IMR-90 (cell line): ENCODE measurements around the gene SAMD10. TPM values are rescaled to one million over a fixed set of nuclear protein-coding genes. Genes with fewer than 3 reads are reported as not detected.

Experiments
- ATAC-seq: fragments of 200-7000 bp; cut with Tn5 transposase; 2 replicates; pipeline ENCODE4 v1.9.1; 2020; ENCODE audit warnings: low read depth, mild to moderate bottlenecking, moderate library complexity
- BruUV-seq: library from RNA; stranded (reverse); fragments of 400-500 nt; replicated peaks from 2 replicates; lab custom pipeline; 2021; lab: Mats Ljungman, UMichigan
- CTCF ChIA-PET: fragments of 300-600 bp; formaldehyde crosslinking; extraction: SDS; loops from one replicate; lab custom pipeline; 2021; ENCODE audit warnings: antibody characterized with exemption; lab: Yijun Ruan, JAX
- POLR2A ChIA-PET: fragments of 300-600 bp; sonication (Branson Sonifier 250); formaldehyde crosslinking; loops from one replicate; lab custom pipeline; 2022; ENCODE audit warnings: antibody characterized with exemption; ENCODE audit not compliant: unreplicated experiment; lab: Charles Lee
- DNase-seq: peaks from one replicate; pipeline ENCODE4 v3.0.0; 2013
- H2AFZ ChIP-seq: replicated peaks from 2 replicates; pipeline ENCODE3; 2013; ENCODE audit warnings: low read length, mild to moderate bottlenecking; ENCODE audit not compliant: poor library complexity
- H2AK5ac ChIP-seq: 2 replicates; pipeline ENCODE4 v1.6.1; 2013; ENCODE audit warnings: low read depth, low read length, inconsistent platforms
- H2AK9ac ChIP-seq: replicated peaks from 2 replicates; pipeline ENCODE3; 2013; ENCODE audit warnings: mild to moderate bottlenecking, low read depth, low read length, moderate library complexity; ENCODE audit not compliant: poor library complexity
- H2BK120ac ChIP-seq: 2 replicates; pipeline ENCODE4 v1.6.1; 2013; ENCODE audit warnings: low read depth, low read length, inconsistent platforms
- H2BK15ac ChIP-seq: 3 replicates; pipeline ENCODE4 v1.6.1; 2013; ENCODE audit warnings: low read depth, low read length, inconsistent platforms
- H2BK20ac ChIP-seq: 2 replicates; pipeline ENCODE4 v1.6.1; 2013; ENCODE audit warnings: low read depth, mild to moderate bottlenecking, inconsistent platforms, low read length, moderate library complexity
- H2BK5ac ChIP-seq: 2 replicates; pipeline ENCODE4 v1.6.1; 2013; ENCODE audit warnings: mild to moderate bottlenecking, low read depth, low read length, inconsistent platforms; ENCODE audit not compliant: poor library complexity, severe bottlenecking
- H3K14ac ChIP-seq: replicated peaks from 2 replicates; pipeline ENCODE4 v1.6.1; 2013; ENCODE audit warnings: low read depth, low read length, inconsistent platforms
- H3K18ac ChIP-seq: 2 replicates; pipeline ENCODE4 v1.6.1; 2013; ENCODE audit warnings: low read depth, low read length, control low read depth
- H3K23ac ChIP-seq: 2 replicates; pipeline ENCODE4 v1.6.1; 2013; ENCODE audit warnings: low read depth, low read length, inconsistent platforms
- H3K27ac ChIP-seq: 2 replicates; pipeline ENCODE4 v1.5.1; 2013; ENCODE audit warnings: mild to moderate bottlenecking, control low read depth, low read length; ENCODE audit not compliant: insufficient read depth
- H3K27me3 ChIP-seq: 2 replicates; pipeline ENCODE4 v1.6.1; 2013; ENCODE audit warnings: low read length; ENCODE audit not compliant: control insufficient read depth, insufficient read depth
- H3K36me3 ChIP-seq: 2 replicates; pipeline ENCODE4 v1.6.1; 2013; ENCODE audit warnings: low read length, mixed read lengths; ENCODE audit not compliant: control insufficient read depth, insufficient read depth
- H3K4ac ChIP-seq: 2 replicates; pipeline ENCODE4 v1.6.1; 2013; ENCODE audit warnings: low read depth, low read length, inconsistent platforms
- H3K4me1 ChIP-seq: 2 replicates; pipeline ENCODE4 v1.6.1; 2013; ENCODE audit warnings: low read length, mixed read lengths; ENCODE audit not compliant: control insufficient read depth, insufficient read depth
- H3K4me2 ChIP-seq: 2 replicates; pipeline ENCODE4 v1.6.1; 2013; ENCODE audit warnings: low read depth, mild to moderate bottlenecking, control low read depth, low read length, moderate library complexity
- H3K4me3 ChIP-seq: 2 replicates; pipeline ENCODE4 v1.5.1; 2013; ENCODE audit warnings: low read depth, mild to moderate bottlenecking, control low read depth, low read length, moderate library complexity; ENCODE audit not compliant: insufficient read depth
- H3K56ac ChIP-seq: 2 replicates; pipeline ENCODE4 v1.6.1; 2013; ENCODE audit warnings: low read length, inconsistent platforms; ENCODE audit not compliant: insufficient read depth; ENCODE audit errors: extremely low read depth
- H3K79me1 ChIP-seq, 2 experiments: 2 replicates each; pipeline ENCODE4 v1.6.1; 2013; ENCODE audit warnings: low read length in 2 of 2, inconsistent platforms in 1 of 2, low read depth in 1 of 2
- H3K9ac ChIP-seq: 2 replicates; pipeline ENCODE4 v1.6.1; 2013; ENCODE audit warnings: low read depth, low read length, control low read depth
- H3K9me1 ChIP-seq: 2 replicates; pipeline ENCODE4 v1.6.1; 2013; ENCODE audit warnings: low read length, inconsistent platforms; ENCODE audit not compliant: insufficient read depth
- H3K9me3 ChIP-seq: 2 replicates; pipeline ENCODE4 v1.6.1; 2013; ENCODE audit warnings: low read length; ENCODE audit not compliant: control insufficient read depth, insufficient read depth
- H4K20me1 ChIP-seq: 2 replicates; pipeline ENCODE4 v1.6.1; 2013; ENCODE audit warnings: low read length, inconsistent platforms; ENCODE audit not compliant: insufficient read depth
- H4K5ac ChIP-seq: 2 replicates; pipeline ENCODE4 v1.6.1; 2013; ENCODE audit warnings: mild to moderate bottlenecking, low read depth, low read length, control low read depth
- H4K8ac ChIP-seq, 2 experiments: 2 replicates each; pipeline ENCODE4 v1.6.1; 2013; ENCODE audit warnings: low read depth in 2 of 2, low read length in 2 of 2, control low read depth in 1 of 2, inconsistent platforms in 1 of 2
- H4K91ac ChIP-seq: 2 replicates; pipeline ENCODE4 v1.6.1; 2013; ENCODE audit warnings: low read depth, low read length, inconsistent platforms; ENCODE audit not compliant: insufficient read depth
- BHLHE40 ChIP-seq: fragments of 150-350 bp; IDR thresholded peaks from 2 replicates; pipeline ENCODE4 v1.6.1; 2016; ENCODE audit warnings: mild to moderate bottlenecking, low read depth, low read length
- CEBPB ChIP-seq: IDR thresholded peaks from 2 replicates; pipeline ENCODE4 v1.6.1; 2012; ENCODE audit warnings: low read depth, low read length, improper control_type of control experiment
- CHD1 ChIP-seq: IDR thresholded peaks from 2 replicates; pipeline ENCODE4 v1.6.1; 2012; ENCODE audit warnings: low read depth, low read length, improper control_type of control experiment
- FOS ChIP-seq: fragments of 150-350 bp; IDR thresholded peaks from 2 replicates; pipeline ENCODE4 v1.6.1; 2016; ENCODE audit warnings: low read depth, low read length
- MAZ ChIP-seq: IDR thresholded peaks from 2 replicates; pipeline ENCODE4 v1.6.1; 2012; ENCODE audit warnings: low read depth, mild to moderate bottlenecking, low read length, improper control_type of control experiment, moderate library complexity, borderline replicate concordance
- MXI1 ChIP-seq: IDR thresholded peaks from 2 replicates; pipeline ENCODE4 v1.6.1; 2012; ENCODE audit warnings: low read depth, mild to moderate bottlenecking, low read length, moderate library complexity, borderline replicate concordance
- NFE2L2 ChIP-seq: fragments of 150-350 bp; IDR thresholded peaks from 2 replicates; pipeline ENCODE4 v1.6.1; 2016; ENCODE audit warnings: low read depth, mild to moderate bottlenecking, low read length
- POLR2A ChIP-seq: IDR thresholded peaks from 2 replicates; pipeline ENCODE4 v1.6.1; 2012; ENCODE audit warnings: mild to moderate bottlenecking, low read depth, low read length
- RAD21 ChIP-seq: IDR thresholded peaks from 2 replicates; pipeline ENCODE4 v1.6.1; 2012; ENCODE audit warnings: low read length, improper control_type of control experiment
- RCOR1 ChIP-seq: IDR thresholded peaks from 2 replicates; pipeline ENCODE4 v1.6.1; 2012; ENCODE audit warnings: mild to moderate bottlenecking, low read length, improper control_type of control experiment; ENCODE audit not compliant: insufficient replicate concordance
- RFX5 ChIP-seq: IDR thresholded peaks from 2 replicates; pipeline ENCODE4 v1.8.0; 2012; ENCODE audit warnings: low read depth, mild to moderate bottlenecking, low read length, moderate library complexity
- SMC3 ChIP-seq: fragments of 150-350 bp; IDR thresholded peaks from 2 replicates; pipeline ENCODE4 v1.6.1; 2016; ENCODE audit warnings: low read depth, mild to moderate bottlenecking, antibody characterized with exemption, low read length, moderate library complexity
- USF2 ChIP-seq: fragments of 150-350 bp; IDR thresholded peaks from 2 replicates; pipeline ENCODE4 v1.6.1; 2017; ENCODE audit warnings: mild to moderate bottlenecking, antibody characterized with exemption, low read length, low read depth
- WGBS, 2 experiments: methylation state at CpG; one replicate each; pipeline versions ENCODE4 v1.1.5 to v1.1.7; 2013; ENCODE audit warnings: missing lambda C conversion rate in 2 of 2; ENCODE audit not compliant: insufficient read length in 1 of 2; ENCODE audit errors: extremely low coverage in 2 of 2; 5-methylcytosine and 5-hydroxymethylcytosine counted together
- dilution Hi-C: fragments of 300-500 bp; cut with HindIII; formaldehyde crosslinking; loops from one replicate; pipeline ENCODE4 v1.14.3; 2018; ENCODE audit warnings: low sequenced_read_pairs; ENCODE audit not compliant: unreplicated experiment
- in situ Hi-C: fragments of 300-500 bp; cut with MboI; formaldehyde crosslinking; loops from 3 replicates; pipeline ENCODE4 v1.14.3; 2019; ENCODE audit warnings: low sequenced_read_pairs, inconsistent platforms, mixed read lengths
- intact Hi-C: fragments of 100-400 bp; cut with micrococcal nuclease; formaldehyde crosslinking; loops from 2 replicates; pipeline ENCODE4 v1.10.0; 2022
- polyA plus RNA-seq, 3 experiments: library from polyadenylated mRNA; depleted of rRNA; stranded (reverse); fragments of >200 nt; gene quantifications; 2 replicates each; pipeline ENCODE4 v1.2.3, GENCODE V29; 2012; ENCODE audit warnings: low replicate concordance in 1 of 3
- total RNA-seq: library from RNA; depleted of rRNA; stranded (reverse); fragments of >200 nt; gene quantifications from 2 replicates; pipeline ENCODE4 v1.2.3, GENCODE V29; 2012
- TF ChIP-seq, protein P1 (sequence below): conservative IDR thresholded peaks from 2 replicates; pipeline ENCODE4 v1.5.1; 2012; ENCODE audit warnings: mild to moderate bottlenecking, low read depth, low read length, improper control_type of control experiment

Gene SAMD10
- total and polyA plus RNA-seq, 2 of the 4 experiments (the other 2 are of a cell fraction): 0.54 to 4.1 TPM

GRCh38 chr20:63963348-63963741, 16.1 kb downstream of the SAMD10 start:
- H3K79me1 ChIP-seq: peaks cover 4 to 16% of the 10 kb centered on the region in 2 experiments
- no peak overlapping the region for H3K4me2 ChIP-seq
- 89% methylated on average over 5 of the region's 27 CpGs; no CpG with 5 or more reads in 1 of the 2 experiments for WGBS, 2 experiments
- peak overlapping the region; percentile 42 for H2AK9ac ChIP-seq
- H2BK120ac ChIP-seq: no peak overlapping the region
- intact Hi-C loops: no loop called here
- H3K36me3 ChIP-seq: peaks cover 67% of the 10 kb centered on the region
- H4K5ac ChIP-seq: no peak overlapping the region
- POLR2A ChIA-PET: no interaction called here
- no peak overlapping the region for H3K18ac ChIP-seq
- H3K4me3 ChIP-seq: no peak overlapping the region
- no peak overlapping the region for H2BK5ac ChIP-seq
- H3K9me1 ChIP-seq: no peaks in the 10 kb centered on the region; the same call in 1 of the 2 replicates
- no peak overlapping the region for H3K27ac ChIP-seq
- no peak overlapping the region for H2AK5ac ChIP-seq
- H4K91ac ChIP-seq: no peak overlapping the region
- in situ Hi-C loops: no loop called here
- H2AFZ ChIP-seq: no peak overlapping the region
- no peaks in the 10 kb centered on the region for H3K4me1 ChIP-seq
- H4K8ac ChIP-seq: no peak overlapping the region
- no peak for DNase-seq
- no peak overlapping the region for H3K4ac ChIP-seq
- CTCF ChIA-PET: no interaction called here
- H3K27me3 ChIP-seq: no peaks in the 10 kb centered on the region
- TF ChIP-seq RCOR1 (no peak), RAD21 (no peak), BHLHE40 (no peak), RFX5 (no peak), SMC3 (no peak), CEBPB (no peak), USF2 (no peak), NFE2L2 (no peak), CHD1 (no peak), MXI1 (no peak), POLR2A (no peak), FOS (no peak), MAZ (no peak)
- TF ChIP-seq, protein P1, sequence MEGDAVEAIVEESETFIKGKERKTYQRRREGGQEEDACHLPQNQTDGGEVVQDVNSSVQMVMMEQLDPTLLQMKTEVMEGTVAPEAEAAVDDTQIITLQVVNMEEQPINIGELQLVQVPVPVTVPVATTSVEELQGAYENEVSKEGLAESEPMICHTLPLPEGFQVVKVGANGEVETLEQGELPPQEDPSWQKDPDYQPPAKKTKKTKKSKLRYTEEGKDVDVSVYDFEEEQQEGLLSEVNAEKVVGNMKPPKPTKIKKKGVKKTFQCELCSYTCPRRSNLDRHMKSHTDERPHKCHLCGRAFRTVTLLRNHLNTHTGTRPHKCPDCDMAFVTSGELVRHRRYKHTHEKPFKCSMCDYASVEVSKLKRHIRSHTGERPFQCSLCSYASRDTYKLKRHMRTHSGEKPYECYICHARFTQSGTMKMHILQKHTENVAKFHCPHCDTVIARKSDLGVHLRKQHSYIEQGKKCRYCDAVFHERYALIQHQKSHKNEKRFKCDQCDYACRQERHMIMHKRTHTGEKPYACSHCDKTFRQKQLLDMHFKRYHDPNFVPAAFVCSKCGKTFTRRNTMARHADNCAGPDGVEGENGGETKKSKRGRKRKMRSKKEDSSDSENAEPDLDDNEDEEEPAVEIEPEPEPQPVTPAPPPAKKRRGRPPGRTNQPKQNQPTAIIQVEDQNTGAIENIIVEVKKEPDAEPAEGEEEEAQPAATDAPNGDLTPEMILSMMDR: no peak
- dilution Hi-C loops: no loop called here
- BruUV-seq: no TSS peak
- no peak overlapping the region for H3K56ac ChIP-seq
- no peak overlapping the region for H3K23ac ChIP-seq
- H2BK15ac ChIP-seq: no peak overlapping the region
- no peak overlapping the region for H2BK20ac ChIP-seq
- no peak overlapping the region for H3K9ac ChIP-seq
- no peak for ATAC-seq
- H4K20me1 ChIP-seq: no peaks in the 10 kb centered on the region; the same call in none of the 2 replicates
- no peaks in the 10 kb centered on the region for H3K9me3 ChIP-seq
- H3K14ac ChIP-seq: no peak overlapping the region
